Sigmoid colon (tissue), 4 donors: ENCODE measurements around the gene NCLN.

Source experiments
- CTCF ChIP-seq, 4 experiments: fragments of 450-650 bp in 3 of 4; fragments of 200-600 bp in 1 of 4; IDR thresholded peaks; one replicate each; pipeline ENCODE4 v1.5.1; 2016 to 2019; ENCODE audit warnings: antibody characterized with exemption in 4 of 4, mild to moderate bottlenecking in 3 of 4, moderate library complexity in 2 of 4
- EP300 ChIP-seq, 4 donors: sonication (generic); formaldehyde crosslinking; IDR thresholded peaks; one replicate each; pipeline ENCODE4 v1.6.1; 2017; ENCODE audit warnings: antibody characterized with exemption in 4 of 4
- POLR2A ChIP-seq, 2 donors: fragments of 450-650 bp; IDR thresholded peaks; one replicate each; pipeline ENCODE4 v1.6.1; 2016; ENCODE audit warnings: antibody characterized with exemption in 2 of 2, mild to moderate bottlenecking in 2 of 2, moderate library complexity in 2 of 2

- TF ChIP-seq CTCF (IDR thresholded peaks at IDR 0.05): no peak
- TF ChIP-seq POLR2A (IDR thresholded peaks at IDR 0.05): no peak
- no peak for TF ChIP-seq EP300 (IDR thresholded peaks at IDR 0.05)
Observed at GRCh38 chr19:3171894-3172672, 13.6 kb upstream of the NCLN start.
